ENCODE results near the gene PLCB3.

Gene PLCB3

GRCh38 chr11:64262271-64263002, 11.1 kb downstream of the PLCB3 start:
- TF ChIP-seq TAF1 (IDR thresholded peaks at IDR 0.05; ENCODE audit: borderline replicate concordance, insufficient read depth, low read length) (no peak), POLR2AphosphoS5 (IDR thresholded peaks at IDR 0.05; ENCODE audit: low read depth, low read length) (no peak), REST (IDR thresholded peaks at IDR 0.05; ENCODE audit: insufficient read depth in 1 of 2, low read depth in 2 of 2, low read length in 2 of 2) (no peak), SIN3A (IDR thresholded peaks at IDR 0.05; ENCODE audit: borderline replicate concordance, insufficient read depth, low read length) (no peak), FOXP2 (optimal IDR thresholded peaks at IDR 0.05; ENCODE audit: borderline replicate concordance, extremely low read depth, extremely low read length, insufficient read depth) (no peak)

- no peak for TF ChIP-seq FOXP2 (optimal IDR thresholded peaks at IDR 0.05; ENCODE audit: borderline replicate concordance, extremely low read depth, extremely low read length, insufficient read depth)
These were observed 12.0 kb downstream of the PLCB3 start for GRCh38 chr11:64263021-64263946.

- TF ChIP-seq SIN3A (IDR thresholded peaks at IDR 0.05; ENCODE audit: borderline replicate concordance, insufficient read depth, low read length) (no peak), FOXP2 (optimal IDR thresholded peaks at IDR 0.05; ENCODE audit: borderline replicate concordance, extremely low read depth, extremely low read length, insufficient read depth) (no peak), REST (IDR thresholded peaks at IDR 0.05; ENCODE audit: insufficient read depth in 1 of 2, low read depth in 2 of 2, low read length in 2 of 2) (no peak), POLR2AphosphoS5 (IDR thresholded peaks at IDR 0.05; ENCODE audit: low read depth, low read length) (no peak), TAF1 (IDR thresholded peaks at IDR 0.05; ENCODE audit: borderline replicate concordance, insufficient read depth, low read length) (no peak)
These were observed 12.6 kb downstream of the PLCB3 start for GRCh38 chr11:64263947-64264317.

- TF ChIP-seq REST (IDR thresholded peaks at IDR 0.05; ENCODE audit: insufficient read depth in 1 of 2, low read depth in 2 of 2, low read length in 2 of 2): no peak
- TF ChIP-seq SIN3A (IDR thresholded peaks at IDR 0.05; ENCODE audit: borderline replicate concordance, insufficient read depth, low read length): no peak
- TF ChIP-seq FOXP2 (optimal IDR thresholded peaks at IDR 0.05; ENCODE audit: borderline replicate concordance, extremely low read depth, extremely low read length, insufficient read depth): no peak
- no peak for TF ChIP-seq TAF1 (IDR thresholded peaks at IDR 0.05; ENCODE audit: borderline replicate concordance, insufficient read depth, low read length)
- TF ChIP-seq POLR2AphosphoS5 (IDR thresholded peaks at IDR 0.05; ENCODE audit: low read depth, low read length): no peak
These were observed 13.1 kb downstream of the PLCB3 start for GRCh38 chr11:64264371-64264852.

- no peak for TF ChIP-seq TAF1 (IDR thresholded peaks at IDR 0.05; ENCODE audit: borderline replicate concordance, insufficient read depth, low read length)
- TF ChIP-seq FOXP2 (optimal IDR thresholded peaks at IDR 0.05; ENCODE audit: borderline replicate concordance, extremely low read depth, extremely low read length, insufficient read depth): no peak
- TF ChIP-seq POLR2AphosphoS5 (IDR thresholded peaks at IDR 0.05; ENCODE audit: low read depth, low read length): no peak
- no peak for TF ChIP-seq REST (IDR thresholded peaks at IDR 0.05; ENCODE audit: insufficient read depth in 1 of 2, low read depth in 2 of 2, low read length in 2 of 2)
- no peak for TF ChIP-seq SIN3A (IDR thresholded peaks at IDR 0.05; ENCODE audit: borderline replicate concordance, insufficient read depth, low read length)
These were observed 14.1 kb downstream of the PLCB3 start for GRCh38 chr11:64265176-64266160.
